NCI-H524 treated with DMSO at 0.1 percent for 48 hours (cell line): ENCODE data around the gene ZBTB18.

Source experiments
- DNase-seq: peaks from one replicate; lab custom pipeline; 2025; lab: John Stamatoyannopoulos, UW

Gene ZBTB18

GRCh38 chr1:244063498-244063897, 12.4 kb downstream of the ZBTB18 start:
- no peak for DNase-seq

DNA sequence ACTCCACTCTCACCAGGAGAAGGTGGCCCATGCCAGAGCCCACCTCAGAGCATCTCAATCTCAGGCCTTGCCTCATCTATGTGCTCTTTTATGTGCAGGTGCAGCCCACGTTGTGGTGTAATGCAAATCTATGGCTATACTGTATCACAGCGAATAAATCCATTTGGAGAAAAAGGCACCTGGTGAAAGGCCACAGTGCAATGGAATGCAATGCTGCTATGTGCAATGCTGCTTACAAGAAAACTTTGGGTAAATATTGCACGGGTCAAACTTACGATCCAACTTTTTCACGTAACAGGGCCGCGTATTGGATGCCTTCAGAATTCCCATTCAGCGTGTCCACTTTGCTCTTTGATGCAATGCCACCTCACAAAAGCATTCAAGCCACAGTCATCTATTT, 13.5 kb downstream of the ZBTB18 start:
- no peak for DNase-seq

- DNase-seq = no peak
These were observed 14.1 kb downstream of the ZBTB18 start for GRCh38 chr1:244065063-244065793.

GRCh38 chr1:244065960-244066388, 14.9 kb downstream of the ZBTB18 start:
- DNase-seq = no peak

GRCh38 chr1:244066954-244067716, 16.1 kb downstream of the ZBTB18 start:
- no peak for DNase-seq

DNA sequence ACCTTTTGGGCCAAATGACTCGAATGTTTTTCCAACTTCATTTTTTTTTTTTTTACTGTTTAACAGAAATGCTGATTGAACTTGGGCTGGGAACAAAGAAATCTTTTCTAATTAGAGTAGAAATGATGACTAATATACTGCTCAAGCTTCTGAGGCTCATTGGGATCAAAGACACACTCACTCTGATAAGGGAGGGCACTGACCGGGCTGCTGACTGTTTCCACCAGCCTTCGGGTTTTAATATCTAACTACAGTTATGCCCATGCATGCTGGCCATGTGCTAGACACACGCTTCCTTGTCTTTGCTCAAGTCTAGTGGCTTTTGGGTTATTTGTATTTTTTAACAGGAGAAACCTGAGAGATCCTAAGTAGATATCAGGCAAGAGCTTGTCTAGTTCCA, 16.8 kb downstream of the ZBTB18 start:
- DNase-seq = no peak

- DNase-seq = no peak
These were observed 17.5 kb downstream of the ZBTB18 start for GRCh38 chr1:244068567-244068966.

- no peak for DNase-seq
These were observed 18.3 kb downstream of the ZBTB18 start for GRCh38 chr1:244069326-244069898.

GRCh38 chr1:244074559-244075171, 23.6 kb downstream of the ZBTB18 start:
- DNase-seq = no peak

GRCh38 chr1:244075247-244075722, 24.2 kb downstream of the ZBTB18 start:
- no peak for DNase-seq

DNA sequence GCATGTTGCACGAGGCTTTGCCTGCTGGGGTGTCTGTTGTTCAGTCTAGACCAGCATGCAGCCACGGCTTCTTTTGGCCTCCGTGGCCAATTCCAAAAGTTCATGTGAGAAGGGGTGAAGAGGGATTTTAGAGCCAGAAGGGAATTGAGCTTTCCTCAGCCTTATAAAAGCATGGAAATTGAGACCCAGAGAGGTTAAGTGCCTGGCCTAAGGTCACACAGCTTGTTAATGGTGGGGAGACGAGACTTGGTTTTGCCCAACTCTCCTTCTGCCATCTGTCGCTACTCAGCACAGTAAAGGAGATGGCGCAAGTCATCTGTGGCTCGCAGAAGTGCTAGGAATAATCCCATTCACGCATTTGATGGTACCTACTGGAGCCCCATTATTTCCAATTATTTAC, 25.7 kb downstream of the ZBTB18 start:
- DNase-seq = no peak

DNA sequence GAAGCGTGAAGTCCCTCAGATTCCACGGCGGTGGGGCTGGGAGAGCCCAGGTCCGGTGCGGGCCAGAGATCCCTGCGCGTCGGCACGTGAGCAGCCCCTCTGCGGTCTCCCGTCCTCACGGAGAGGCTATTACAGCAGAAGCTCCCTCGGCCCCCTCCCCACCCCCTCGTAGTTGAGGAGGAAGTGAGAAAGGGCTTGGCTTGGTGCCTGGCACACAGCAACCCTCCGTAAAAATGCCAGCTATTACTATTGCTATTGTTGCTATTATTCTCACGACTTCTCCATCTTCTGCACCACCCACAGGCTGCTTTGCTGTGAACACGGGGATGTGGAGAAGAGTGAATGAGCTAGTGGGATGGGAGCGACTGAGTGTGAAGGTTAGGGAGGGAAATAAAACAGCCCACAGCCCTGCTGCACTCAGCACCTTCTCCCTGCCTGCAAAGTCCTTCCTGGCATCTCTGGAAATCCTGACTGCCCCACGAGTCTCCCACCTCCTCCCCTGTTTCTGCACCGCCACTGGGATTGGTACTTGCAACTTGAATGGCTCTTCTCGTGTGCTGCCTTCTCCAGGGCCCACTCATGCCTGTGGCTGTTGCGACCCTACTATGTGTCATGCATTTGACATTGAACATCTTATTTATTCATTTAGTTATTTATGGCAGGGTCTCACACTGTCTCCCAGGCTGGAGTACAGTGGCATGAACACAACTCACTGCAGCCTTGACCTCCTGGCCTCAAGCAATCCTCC, 26.6 kb downstream of the ZBTB18 start:
- no peak for DNase-seq

DNA sequence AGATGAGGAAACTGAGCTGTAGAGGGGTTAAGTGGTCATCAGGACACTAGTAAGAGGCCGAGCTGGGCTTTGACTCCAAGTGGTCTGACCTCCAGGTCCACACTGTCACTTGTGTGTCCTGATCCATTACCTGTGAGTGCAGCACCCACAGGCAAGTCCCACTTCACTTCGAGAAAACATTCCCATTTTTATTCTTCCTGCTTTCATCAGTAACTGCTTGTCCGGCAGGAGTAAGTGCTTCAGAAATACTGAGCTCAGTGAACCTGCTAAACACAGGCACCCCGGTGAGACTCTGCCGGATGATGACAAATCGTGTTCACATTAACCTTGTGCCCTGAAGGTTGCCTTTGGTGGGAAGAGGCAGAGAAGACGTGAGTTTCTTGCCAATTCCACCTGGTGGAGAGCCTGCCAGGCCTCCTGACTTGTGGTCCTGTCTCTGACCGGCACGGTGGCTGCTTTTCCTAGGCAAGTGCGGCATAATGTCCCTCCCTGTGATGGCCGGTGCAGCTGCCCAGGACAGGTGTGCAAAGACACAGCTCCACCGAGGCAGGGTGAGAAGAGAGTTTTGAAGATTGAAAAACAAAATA, 29.4 kb downstream of the ZBTB18 start:
- DNase-seq = no peak

DNA sequence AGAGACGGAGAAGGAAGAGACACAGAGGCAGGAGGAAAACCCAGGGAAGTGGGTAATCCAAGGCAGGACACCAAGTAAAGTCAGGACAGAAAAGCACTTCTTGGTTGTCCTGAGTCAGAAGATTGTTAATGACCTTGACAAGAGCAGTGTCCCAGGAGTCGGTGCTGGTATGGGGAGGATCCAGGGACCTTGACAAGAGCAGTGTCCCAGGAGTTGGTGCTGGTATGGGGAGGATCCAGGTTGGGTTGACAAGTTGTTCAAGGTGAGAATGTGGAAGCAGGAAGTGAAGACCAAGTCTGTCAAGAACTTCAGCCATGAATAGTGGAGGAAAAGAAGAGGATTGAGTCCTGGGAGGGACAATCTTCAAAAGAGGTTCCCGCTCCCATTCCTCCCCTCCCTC, 31.9 kb downstream of the ZBTB18 start:
- no peak for DNase-seq

DNA sequence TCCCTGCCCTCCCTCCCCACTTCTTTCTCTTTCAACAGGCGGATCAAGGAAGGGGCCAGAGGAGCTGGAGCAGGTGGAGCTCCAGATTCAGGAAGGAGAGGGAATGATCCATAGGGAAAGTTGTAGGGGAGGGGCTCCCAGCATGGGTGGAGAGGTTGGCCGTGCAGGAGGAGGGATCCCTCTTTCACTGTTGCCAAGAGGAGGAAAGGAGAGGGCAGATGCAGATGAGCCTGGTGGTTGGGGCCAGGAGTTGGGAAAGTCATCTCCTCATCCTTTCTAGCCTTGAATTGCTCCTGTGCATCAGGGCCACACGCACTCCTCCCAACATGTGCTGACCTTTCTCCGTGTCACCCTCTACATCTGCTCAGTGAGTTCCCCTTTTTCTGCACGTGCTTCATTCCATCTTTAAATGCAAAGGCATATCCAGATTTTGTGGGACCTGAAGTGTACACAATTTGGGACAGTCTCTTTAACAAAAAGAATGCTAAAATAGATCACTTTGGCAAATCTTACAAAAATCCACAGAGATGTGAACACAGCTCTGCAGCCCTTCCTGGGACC, 32.4 kb downstream of the ZBTB18 start:
- no peak for DNase-seq

DNA sequence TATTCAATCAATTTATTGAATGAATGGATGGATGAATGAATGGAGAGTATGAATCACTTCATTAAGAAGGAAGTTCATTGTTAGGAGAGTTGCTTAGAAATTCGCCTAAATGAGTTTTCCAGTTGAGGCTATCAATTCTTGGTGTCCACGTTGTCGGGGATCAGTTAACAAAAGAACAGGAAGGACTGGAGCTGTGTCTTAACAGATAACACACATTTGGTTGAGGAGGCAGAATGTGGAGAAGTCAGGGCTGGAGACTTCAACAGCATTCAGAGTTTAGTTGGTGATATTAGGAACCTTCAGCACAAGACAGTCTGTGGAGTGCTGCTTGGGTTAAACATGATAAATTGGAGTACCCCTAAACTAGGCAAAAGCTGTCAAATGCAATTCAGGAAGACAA, 33.7 kb downstream of the ZBTB18 start:
- no peak for DNase-seq

DNA sequence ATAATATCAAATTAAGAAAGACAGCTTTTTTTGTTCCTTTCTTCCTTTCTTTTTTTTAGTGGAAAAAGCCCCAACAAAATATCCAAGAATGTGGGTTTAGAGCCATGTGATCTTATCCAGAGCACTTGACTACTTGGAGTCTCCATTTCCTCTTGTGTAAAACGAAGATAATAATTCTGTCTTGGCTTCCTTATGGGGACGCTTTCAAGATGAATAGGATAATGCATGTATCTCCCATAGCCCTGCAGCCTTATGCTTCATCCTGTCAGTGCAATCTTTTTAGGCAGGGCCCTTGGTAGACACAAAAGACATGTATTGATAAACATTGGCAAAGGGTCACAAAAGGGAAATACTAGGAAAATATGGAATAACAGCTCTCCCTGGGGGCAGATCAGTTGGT, 34.8 kb downstream of the ZBTB18 start:
- DNase-seq = no peak

DNA sequence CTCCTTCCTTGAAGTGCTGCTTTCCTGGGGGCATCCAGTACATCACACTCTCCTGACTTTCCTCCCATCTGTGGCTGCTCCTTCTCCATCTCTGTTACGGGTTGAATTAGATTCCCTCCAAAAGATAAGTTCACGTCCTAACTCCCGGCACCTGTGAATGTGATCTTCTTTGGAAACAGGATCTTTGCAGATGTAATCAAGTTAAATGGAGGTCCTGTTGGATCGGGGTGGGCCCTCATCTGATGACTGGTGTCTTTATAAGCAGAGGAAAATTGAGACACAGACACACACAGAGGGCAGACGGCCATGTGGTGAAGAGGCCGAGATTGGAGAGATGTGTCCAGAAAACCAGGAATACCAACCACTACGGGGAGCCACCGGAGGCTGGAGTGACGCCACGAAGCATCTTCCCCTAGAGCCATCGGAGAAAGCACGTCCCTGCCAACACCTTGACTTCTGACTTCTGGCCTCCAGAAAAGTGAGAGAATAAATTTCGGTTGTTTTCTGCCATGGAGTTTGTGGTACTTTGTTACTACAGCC, 36.0 kb downstream of the ZBTB18 start:
- no peak for DNase-seq

DNA sequence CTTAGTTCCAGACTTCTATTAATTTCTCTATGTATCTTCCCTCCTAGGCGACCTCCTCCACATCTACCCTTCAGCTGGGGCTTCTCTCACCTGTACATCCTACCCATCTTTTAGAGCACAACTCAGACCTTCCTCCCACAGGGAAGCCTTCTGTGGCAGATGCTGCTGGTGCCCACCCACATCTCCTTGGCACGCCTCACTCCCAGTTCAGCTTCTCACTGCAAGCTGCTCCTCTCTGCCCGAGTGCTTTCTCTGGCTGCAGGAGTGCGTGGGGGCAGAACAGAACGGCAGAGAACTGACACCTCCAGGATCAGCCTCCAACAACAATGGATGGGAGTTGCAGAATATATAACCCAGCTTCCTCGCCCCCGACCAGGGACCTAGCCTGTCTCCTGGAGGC, 36.5 kb downstream of the ZBTB18 start:
- DNase-seq = no peak

- DNase-seq = no peak
These were observed 37.1 kb downstream of the ZBTB18 start for GRCh38 chr1:244088161-244088560.

DNA sequence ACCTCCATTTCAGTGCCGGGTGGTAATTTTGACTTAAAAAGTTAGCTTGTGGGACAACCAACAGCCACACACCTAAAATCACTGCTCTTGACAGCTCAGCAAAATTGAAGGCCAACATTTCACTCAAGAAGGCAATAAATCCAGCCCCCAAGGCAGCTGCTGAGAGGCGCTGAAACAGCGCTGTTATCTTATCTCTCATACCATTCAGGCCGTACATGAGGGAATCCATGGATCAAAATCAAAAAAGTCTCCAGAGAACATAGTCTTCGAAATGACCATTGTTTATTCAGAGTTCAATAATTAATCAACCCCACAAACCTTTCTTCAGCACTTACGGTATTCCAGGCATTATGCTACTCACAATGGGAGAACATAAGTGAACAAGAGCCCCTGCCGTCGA, 38.5 kb downstream of the ZBTB18 start:
- no peak for DNase-seq
